Omental fat pad (tissue), 4 donors: ENCODE results near the gene TLR5. TPM values are rescaled to one million over a fixed set of nuclear protein-coding genes. Genes with fewer than 3 reads are reported as not detected.

Source experiments
- ATAC-seq: fragments of 150-250 bp; one replicate; pipeline ENCODE4 v1.9.1; 2016; ENCODE audit warnings: mild to moderate bottlenecking, moderate library complexity; ENCODE audit not compliant: low FRiP score
- DNase-seq: peaks from one replicate; pipeline ENCODE4 v3.0.0-alpha.2; 2019; ENCODE audit warnings: low spot score
- total RNA-seq, 4 donors: library from RNA; depleted of rRNA; stranded (reverse); fragments of >200 nt; gene quantifications; one replicate each; pipeline ENCODE4 v1.1.0, GENCODE V29; 2016
- TF ChIP-seq, protein P1 (sequence below), 3 donors: fragments of 450-650 bp; IDR thresholded peaks; one replicate each; pipeline ENCODE4 v1.5.1; 2016 to 2017; ENCODE audit warnings: antibody characterized with exemption in 3 of 3, mild to moderate bottlenecking in 3 of 3, moderate library complexity in 2 of 3

The TLR5 gene
- total RNA-seq, 4 donors from 2014 or later = 7.0 to 12.6 (median 10.0) TPM

DNA sequence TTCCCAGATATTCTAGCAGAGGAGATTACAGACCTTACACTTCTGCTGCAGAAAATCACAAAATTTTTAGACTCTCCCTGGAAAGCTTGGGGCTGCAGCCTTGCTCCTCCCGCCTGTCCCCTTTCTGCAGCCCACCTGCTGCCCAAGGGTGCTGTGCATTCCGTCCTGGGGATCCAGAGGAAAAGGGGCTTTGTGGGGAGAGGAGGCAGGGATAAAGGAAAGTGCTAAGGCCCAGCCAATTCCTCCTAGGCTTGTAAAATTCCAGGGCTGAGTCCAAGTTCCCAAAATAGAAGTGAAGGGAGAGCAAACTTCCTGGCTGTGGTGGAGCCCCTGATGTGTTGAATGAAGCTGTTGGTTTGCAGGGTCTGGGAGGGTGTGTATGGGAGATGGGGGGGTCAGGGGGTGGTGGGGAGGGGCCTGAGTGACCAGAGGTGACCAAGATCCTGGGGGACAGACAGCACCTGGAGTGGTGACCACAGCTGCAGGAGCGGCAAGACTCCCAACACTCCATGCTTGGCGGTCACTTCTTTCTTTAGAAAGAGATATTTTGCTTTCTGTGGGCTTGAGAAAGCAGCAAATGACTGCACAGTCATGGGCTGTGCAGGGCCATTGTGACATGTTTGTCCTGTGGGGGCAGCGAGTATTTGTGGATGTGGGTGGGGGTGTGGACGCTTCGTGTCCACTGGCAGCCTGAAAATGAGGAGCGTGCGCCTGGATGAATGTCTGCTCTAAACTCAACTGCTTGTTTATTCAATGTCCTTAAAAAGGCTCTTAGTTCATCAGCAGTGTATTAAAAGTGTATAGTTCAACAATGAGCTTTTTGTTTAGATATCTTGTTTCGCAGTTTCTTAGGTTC is 68.4 kb downstream of the TLR5 start:
- DNase-seq = no peak
- TF ChIP-seq, protein P1, sequence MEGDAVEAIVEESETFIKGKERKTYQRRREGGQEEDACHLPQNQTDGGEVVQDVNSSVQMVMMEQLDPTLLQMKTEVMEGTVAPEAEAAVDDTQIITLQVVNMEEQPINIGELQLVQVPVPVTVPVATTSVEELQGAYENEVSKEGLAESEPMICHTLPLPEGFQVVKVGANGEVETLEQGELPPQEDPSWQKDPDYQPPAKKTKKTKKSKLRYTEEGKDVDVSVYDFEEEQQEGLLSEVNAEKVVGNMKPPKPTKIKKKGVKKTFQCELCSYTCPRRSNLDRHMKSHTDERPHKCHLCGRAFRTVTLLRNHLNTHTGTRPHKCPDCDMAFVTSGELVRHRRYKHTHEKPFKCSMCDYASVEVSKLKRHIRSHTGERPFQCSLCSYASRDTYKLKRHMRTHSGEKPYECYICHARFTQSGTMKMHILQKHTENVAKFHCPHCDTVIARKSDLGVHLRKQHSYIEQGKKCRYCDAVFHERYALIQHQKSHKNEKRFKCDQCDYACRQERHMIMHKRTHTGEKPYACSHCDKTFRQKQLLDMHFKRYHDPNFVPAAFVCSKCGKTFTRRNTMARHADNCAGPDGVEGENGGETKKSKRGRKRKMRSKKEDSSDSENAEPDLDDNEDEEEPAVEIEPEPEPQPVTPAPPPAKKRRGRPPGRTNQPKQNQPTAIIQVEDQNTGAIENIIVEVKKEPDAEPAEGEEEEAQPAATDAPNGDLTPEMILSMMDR (IDR thresholded peaks at IDR 0.05) = no peak
- no peak for ATAC-seq

DNA sequence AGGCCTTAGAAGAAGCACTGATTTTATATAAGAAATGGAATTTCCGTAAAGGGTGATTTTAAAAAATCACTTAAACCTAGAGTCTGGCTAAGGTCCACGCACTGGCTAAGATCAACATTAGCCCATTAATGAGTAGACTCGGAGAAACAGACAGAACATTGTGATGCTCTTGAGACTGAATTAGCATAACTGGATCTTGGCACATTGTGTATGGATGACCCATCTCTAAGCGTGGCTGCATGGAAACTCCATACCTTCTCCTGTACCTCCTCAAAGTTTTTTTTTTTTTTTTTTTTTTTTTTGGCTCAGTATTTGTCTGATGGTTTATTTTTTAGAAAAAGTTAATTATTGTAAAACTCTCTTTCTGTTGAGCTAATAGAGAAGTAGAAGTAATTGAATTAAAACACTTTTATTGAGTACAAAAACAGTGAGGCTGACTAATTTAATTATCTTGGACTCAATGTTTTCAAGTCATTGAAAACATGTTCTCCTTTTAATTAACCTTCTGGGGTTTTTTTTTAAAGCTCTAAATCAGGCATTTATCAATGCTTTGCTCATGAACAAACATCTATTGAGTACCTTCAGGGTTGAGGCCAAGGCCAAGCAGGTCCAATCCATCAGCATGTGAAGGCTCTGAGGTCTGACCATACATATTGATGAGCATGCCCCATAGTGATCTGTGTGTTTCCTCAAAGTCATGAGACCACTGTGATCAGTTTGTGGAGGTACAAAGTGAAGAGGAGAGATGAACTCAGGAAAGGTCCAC is 74.0 kb downstream of the TLR5 start:
- TF ChIP-seq, protein P1 (IDR thresholded peaks at IDR 0.05) = no peak
- no peak for DNase-seq
- no peak for ATAC-seq

DNA sequence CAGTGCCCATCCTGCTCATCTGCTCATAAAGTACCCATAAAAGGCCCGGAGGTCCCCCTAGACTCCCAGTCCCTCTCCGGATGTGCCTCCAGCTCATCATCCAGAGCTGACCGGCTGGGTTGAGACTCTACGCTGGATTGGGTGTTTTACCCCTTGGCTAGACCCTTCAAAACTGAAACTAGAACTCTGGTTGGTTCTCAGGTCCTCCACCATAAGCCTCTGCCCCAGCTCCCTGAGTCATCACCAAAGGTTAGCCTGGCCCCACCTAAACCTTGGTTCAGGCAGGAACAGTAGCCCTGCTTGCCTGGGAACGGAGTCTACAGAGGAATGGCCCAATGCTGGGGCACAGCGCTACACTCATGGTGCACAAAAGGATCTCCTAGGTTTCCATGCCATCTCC is 75.1 kb downstream of the TLR5 start:
- TF ChIP-seq, protein P1 (IDR thresholded peaks at IDR 0.05) = no peak
- DNase-seq = no peak
- no peak for ATAC-seq

DNA sequence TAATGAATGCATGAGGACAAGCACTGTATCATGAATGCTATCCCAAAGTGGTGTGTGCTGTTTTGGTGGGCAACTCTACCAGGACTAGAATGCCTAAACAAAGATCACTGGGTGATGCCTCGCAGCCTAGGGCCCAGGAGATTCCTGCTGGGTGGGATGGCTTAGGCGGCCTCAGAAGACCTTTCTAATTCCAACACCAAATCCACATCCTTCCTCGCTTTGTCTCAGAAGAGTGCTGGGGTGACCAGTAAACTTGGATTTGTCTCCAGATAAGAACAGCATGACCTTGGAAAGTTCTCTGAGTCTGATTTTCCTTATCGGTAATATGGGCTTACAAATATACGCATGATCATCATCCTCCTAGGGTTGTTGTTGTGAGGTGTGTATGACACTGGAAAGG is 76.6 kb downstream of the TLR5 start:
- TF ChIP-seq, protein P1 (IDR thresholded peaks at IDR 0.05) = no peak
- ATAC-seq (no peak), DNase-seq (no peak)

DNA sequence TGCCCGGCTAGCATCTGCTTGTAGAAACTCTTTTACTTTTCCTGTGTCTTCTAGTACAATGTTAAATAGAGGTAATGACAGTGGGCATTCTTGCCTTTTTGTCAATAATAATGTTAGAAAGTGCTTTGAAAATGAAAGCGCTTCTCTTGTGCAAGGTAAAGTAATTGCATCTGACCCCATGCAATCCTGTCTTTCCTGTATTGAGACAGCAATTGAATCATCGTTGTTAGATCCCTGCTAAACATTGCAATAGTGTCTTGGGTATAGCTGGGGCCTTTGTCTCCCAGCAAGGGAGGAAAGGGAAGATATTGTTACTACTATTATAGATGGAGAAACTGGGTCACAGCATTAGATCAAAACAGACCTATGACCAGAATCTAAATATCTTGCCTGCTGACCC is 80.9 kb downstream of the TLR5 start:
- TF ChIP-seq, protein P1 (IDR thresholded peaks at IDR 0.05) = no peak
- DNase-seq (no peak), ATAC-seq (no peak)

DNA sequence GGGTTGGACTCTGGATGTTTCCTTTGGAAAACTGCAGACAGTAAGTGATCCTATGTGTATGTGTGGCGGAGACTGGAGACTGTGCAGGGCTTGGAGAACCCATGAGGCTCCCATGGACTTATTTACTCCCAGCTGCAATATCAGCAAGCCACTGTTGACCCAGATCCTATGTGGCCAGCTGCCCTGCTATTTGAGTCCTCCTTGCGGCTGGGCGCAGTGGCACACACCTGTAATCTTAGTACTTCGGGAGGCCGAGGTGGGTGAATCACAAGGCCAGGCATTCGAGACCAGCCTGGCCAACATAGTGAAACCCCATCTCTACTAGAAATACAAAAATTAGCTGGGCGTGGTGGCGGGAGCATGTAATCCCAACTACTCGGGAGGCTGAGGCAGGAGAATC is 83.5 kb downstream of the TLR5 start:
- ATAC-seq = no peak

More for the DNA sequence above, 83.5 kb downstream of the TLR5 start:
- DNase-seq = no peak
- TF ChIP-seq, protein P1 (IDR thresholded peaks at IDR 0.05) = no peak

Other genes with a start within 250 kb of the TLR5 start
- 1 to 10 TPM in 2 of 4 donors, under 1 TPM in 2; 0.24 to 3.2 (median 0.90) TPM for gene SUSD4, start 220.9 kb upstream of the TLR5 start, total RNA-seq